ENCODE data around the gene DHTKD1. TPM values are rescaled to one million over a fixed set of nuclear protein-coding genes. Genes with fewer than 3 reads are reported as not detected.

The DHTKD1 gene
- total RNA-seq, 1 donor: 29.3 TPM

GRCh38 chr10:12129222-12130111 lies 60.7 kb downstream of the DHTKD1 start, which contains the start of gene SEC61A2:
Gene SEC61A2, plus strand, starts transcription at chr10:12129677. Its CDS starts 111 bp downstream, at chr10:12129788.
- H2AFZ ChIP-seq (ENCODE audit: low read length): peak within 1 kb of the TSS; percentile 97
- no peaks in the 10 kb centered on the region for H3K27me3 ChIP-seq (ENCODE audit: insufficient read depth, low read length)
- H3K36me3 ChIP-seq (ENCODE audit: insufficient read depth, low read length): peaks cover 9% of the 10 kb centered on the region
- H3K4me1 ChIP-seq (ENCODE audit: insufficient read depth, low read length): peaks cover 7% of the 10 kb centered on the region
- peaks cover 14% of the 10 kb centered on the region for H4K20me1 ChIP-seq (ENCODE audit: insufficient read depth, low read length)
- no peak for TF ChIP-seq CTCF (IDR thresholded peaks at IDR 0.05; ENCODE audit: extremely low read depth, low read depth, low read length)
- peak within 1 kb of the TSS; percentile 100 for H3K4me2 ChIP-seq (ENCODE audit: insufficient read depth, low read length)
- H3K79me2 ChIP-seq (ENCODE audit: insufficient read depth, low read length): peaks cover 34% of the 10 kb centered on the region
- H3K9me3 ChIP-seq (ENCODE audit: low read depth, low read length): no peaks in the 10 kb centered on the region
- H3K4me3 ChIP-seq (ENCODE audit: insufficient read depth, low read length): peak within 1 kb of the TSS; percentile 90
- H3K27ac ChIP-seq (ENCODE audit: low read depth, low read length): peak within 1 kb of the TSS; percentile 83
- peak; percentile 100 for DNase-seq (ENCODE audit: insufficient read length, low spot score, missing footprints)

GRCh38 chr10:12130237-12130872 lies 61.6 kb downstream of the DHTKD1 start:
- H3K4me3 ChIP-seq (ENCODE audit: insufficient read depth, low read length): peak overlapping the region; percentile 90
- H3K27ac ChIP-seq (ENCODE audit: low read depth, low read length): peak overlapping the region; percentile 83
- H4K20me1 ChIP-seq (ENCODE audit: insufficient read depth, low read length): peaks cover 14% of the 10 kb centered on the region
- H3K4me2 ChIP-seq (ENCODE audit: insufficient read depth, low read length): peak overlapping the region; percentile 100
- peaks cover 34% of the 10 kb centered on the region for H3K79me2 ChIP-seq (ENCODE audit: insufficient read depth, low read length)
- peaks cover 10% of the 10 kb centered on the region for H3K36me3 ChIP-seq (ENCODE audit: insufficient read depth, low read length)
- H3K9me3 ChIP-seq (ENCODE audit: low read depth, low read length): no peaks in the 10 kb centered on the region
- DNase-seq (ENCODE audit: insufficient read length, low spot score, missing footprints): peak; percentile 94
- H3K27me3 ChIP-seq (ENCODE audit: insufficient read depth, low read length): no peaks in the 10 kb centered on the region
- H2AFZ ChIP-seq (ENCODE audit: low read length): peak overlapping the region; percentile 97
- TF ChIP-seq CTCF (IDR thresholded peaks at IDR 0.05; ENCODE audit: extremely low read depth, low read depth, low read length): peak; percentile 74
- H3K4me1 ChIP-seq (ENCODE audit: insufficient read depth, low read length): peaks cover 7% of the 10 kb centered on the region

GRCh38 chr10:12135631-12136030 lies 66.9 kb downstream of the DHTKD1 start:
- Histone ChIP-seq H3K9me3 (ENCODE audit: low read depth, low read length) (no peaks in the 10 kb centered on the region), H3K27me3 (ENCODE audit: insufficient read depth, low read length) (no peaks in the 10 kb centered on the region), H3K27ac (ENCODE audit: low read depth, low read length) (no peak overlapping the region), H3K36me3 (ENCODE audit: insufficient read depth, low read length) (peaks cover 40% of the 10 kb centered on the region), H3K79me2 (ENCODE audit: insufficient read depth, low read length) (peaks cover 22% of the 10 kb centered on the region), H3K4me2 (ENCODE audit: insufficient read depth, low read length) (no peak overlapping the region), H3K4me1 (ENCODE audit: insufficient read depth, low read length) (peaks cover under 1% of the 10 kb centered on the region), H2AFZ (ENCODE audit: low read length) (no peak overlapping the region), H4K20me1 (ENCODE audit: insufficient read depth, low read length) (peaks cover 7% of the 10 kb centered on the region), H3K4me3 (ENCODE audit: insufficient read depth, low read length) (no peak overlapping the region)
- no peak for TF ChIP-seq CTCF (IDR thresholded peaks at IDR 0.05; ENCODE audit: extremely low read depth, low read depth, low read length)
- no peak for DNase-seq (ENCODE audit: insufficient read length, low spot score, missing footprints)

GRCh38 chr10:12140038-12140437 lies 71.3 kb downstream of the DHTKD1 start:
- no peak for TF ChIP-seq CTCF (IDR thresholded peaks at IDR 0.05; ENCODE audit: extremely low read depth, low read depth, low read length)
- peaks cover 57% of the 10 kb centered on the region for H3K36me3 ChIP-seq (ENCODE audit: insufficient read depth, low read length)
- no peaks in the 10 kb centered on the region for H4K20me1 ChIP-seq (ENCODE audit: insufficient read depth, low read length)
- DNase-seq (ENCODE audit: insufficient read length, low spot score, missing footprints): no peak
- no peaks in the 10 kb centered on the region for H3K79me2 ChIP-seq (ENCODE audit: insufficient read depth, low read length)
- no peaks in the 10 kb centered on the region for H3K4me1 ChIP-seq (ENCODE audit: insufficient read depth, low read length)
- no peaks in the 10 kb centered on the region for H3K27me3 ChIP-seq (ENCODE audit: insufficient read depth, low read length)
- no peak overlapping the region for H3K4me2 ChIP-seq (ENCODE audit: insufficient read depth, low read length)
- no peak overlapping the region for H3K27ac ChIP-seq (ENCODE audit: low read depth, low read length)
- no peaks in the 10 kb centered on the region for H3K9me3 ChIP-seq (ENCODE audit: low read depth, low read length)
- no peak overlapping the region for H2AFZ ChIP-seq (ENCODE audit: low read length)
- H3K4me3 ChIP-seq (ENCODE audit: insufficient read depth, low read length): no peak overlapping the region

Data from osteoblast (primary cell).